Thoracic aorta (tissue), 2 donors: ENCODE data around the gene HCN2. TPM values are rescaled to one million over a fixed set of nuclear protein-coding genes. Genes with fewer than 3 reads are reported as not detected.
A peak's percentile ranks its signal among the peaks of the same experiment; 100 is the strongest.

Source experiments
- ATAC-seq: fragments of 150-250 bp; one replicate; pipeline ENCODE4 v1.8.0; 2017; ENCODE audit warnings: low read depth; ENCODE audit not compliant: insufficient number of reproducible peaks, low FRiP score
- DNase-seq: peaks from one replicate; pipeline ENCODE4 v3.0.0-alpha.2; 2020; ENCODE audit warnings: low spot score
- H3K27ac ChIP-seq, 2 donors: fragments of 200-600 bp; sonication (generic); 1 replicate in 1 of 2; 2 replicates in 1 of 2; pipeline ENCODE4 v1.5.1; 2016; ENCODE audit warnings: mild to moderate bottlenecking in 2 of 2, moderate library complexity in 2 of 2
- H3K27me3 ChIP-seq: fragments of 200-600 bp; sonication (generic); replicated peaks from 2 replicates; pipeline ENCODE4 v1.6.0; 2016; ENCODE audit warnings: mild to moderate bottlenecking; ENCODE audit not compliant: insufficient read depth
- H3K36me3 ChIP-seq: fragments of 200-600 bp; sonication (generic); one replicate; pipeline ENCODE4 v1.5.1; 2016
- H3K4me1 ChIP-seq, 2 donors: fragments of 200-600 bp; sonication (generic); 1 replicate in 1 of 2; 2 replicates in 1 of 2; pipeline versions ENCODE4 v1.5.1 to v1.6.0; 2016; ENCODE audit warnings: low read depth in 2 of 2, mild to moderate bottlenecking in 1 of 2; ENCODE audit not compliant: control insufficient read depth in 1 of 2
- H3K4me3 ChIP-seq: fragments of 200-600 bp; sonication (generic); 2 replicates; pipeline ENCODE4 v1.5.1; 2016; ENCODE audit warnings: mild to moderate bottlenecking
- H3K9me3 ChIP-seq: fragments of 200-600 bp; sonication (generic); 2 replicates; pipeline ENCODE4 v1.5.1; 2016
- total RNA-seq, 2 donors: library from RNA; depleted of rRNA; stranded (reverse); fragments of >200 nt; gene quantifications; one replicate each; pipeline versions ENCODE4 v1.1.0 to v1.2.3, GENCODE V29; 2016
- TF ChIP-seq, protein P1 (sequence below): fragments of 200-600 bp; sonication (generic); IDR thresholded peaks from one replicate; pipeline ENCODE4 v1.5.1; 2019; ENCODE audit warnings: antibody characterized with exemption

The HCN2 gene
- total RNA-seq = not detected

GRCh38 chr19:589693-590395 lies at the start of gene HCN2:
Gene HCN2, plus strand, starts transcription at chr19:589881. Its CDS starts 65 bp downstream, at chr19:589946.
- peaks cover 20% of the 10 kb centered on the region for H3K27me3 ChIP-seq
- H3K4me3 ChIP-seq = peak within 1 kb of the TSS; percentile 38

DNA sequence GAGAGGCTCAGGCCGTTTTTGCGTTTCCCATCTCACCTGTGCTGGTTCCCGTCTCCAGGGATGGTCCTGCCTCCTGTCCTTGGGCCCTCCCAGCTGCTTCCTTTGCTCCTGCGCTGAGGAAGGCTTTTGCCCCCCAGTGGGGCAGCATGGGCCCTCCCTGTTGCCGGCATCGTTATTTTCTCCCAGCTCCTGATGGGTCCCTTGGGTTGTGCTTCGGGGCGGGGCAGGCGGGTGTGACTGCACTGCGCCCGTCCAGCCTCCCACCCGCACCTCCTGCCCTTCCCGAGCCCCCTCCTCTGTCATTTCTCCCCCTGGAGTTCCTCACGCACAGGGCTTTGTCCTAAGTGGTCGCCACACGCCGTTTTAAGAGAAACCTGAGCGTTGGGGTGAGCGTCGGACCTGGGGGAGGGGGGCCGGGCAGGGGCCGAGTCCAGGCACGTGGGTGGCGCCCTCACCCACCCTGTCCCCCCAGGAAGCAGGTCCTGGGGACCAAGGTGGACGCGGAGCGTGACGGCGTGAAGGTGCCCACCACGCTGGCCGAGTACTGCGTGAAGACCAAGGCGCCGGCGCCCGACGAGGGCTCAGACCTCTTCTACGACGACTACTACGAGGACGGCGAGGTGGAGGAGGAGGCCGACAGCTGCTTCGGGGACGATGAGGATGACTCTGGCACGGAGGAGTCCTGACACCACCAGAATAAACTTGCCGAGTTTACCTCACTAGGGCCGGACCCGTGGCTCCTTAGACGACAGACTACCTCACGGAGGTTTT lies 48.6 kb upstream of the HCN2 start:
- TF ChIP-seq, protein P1, sequence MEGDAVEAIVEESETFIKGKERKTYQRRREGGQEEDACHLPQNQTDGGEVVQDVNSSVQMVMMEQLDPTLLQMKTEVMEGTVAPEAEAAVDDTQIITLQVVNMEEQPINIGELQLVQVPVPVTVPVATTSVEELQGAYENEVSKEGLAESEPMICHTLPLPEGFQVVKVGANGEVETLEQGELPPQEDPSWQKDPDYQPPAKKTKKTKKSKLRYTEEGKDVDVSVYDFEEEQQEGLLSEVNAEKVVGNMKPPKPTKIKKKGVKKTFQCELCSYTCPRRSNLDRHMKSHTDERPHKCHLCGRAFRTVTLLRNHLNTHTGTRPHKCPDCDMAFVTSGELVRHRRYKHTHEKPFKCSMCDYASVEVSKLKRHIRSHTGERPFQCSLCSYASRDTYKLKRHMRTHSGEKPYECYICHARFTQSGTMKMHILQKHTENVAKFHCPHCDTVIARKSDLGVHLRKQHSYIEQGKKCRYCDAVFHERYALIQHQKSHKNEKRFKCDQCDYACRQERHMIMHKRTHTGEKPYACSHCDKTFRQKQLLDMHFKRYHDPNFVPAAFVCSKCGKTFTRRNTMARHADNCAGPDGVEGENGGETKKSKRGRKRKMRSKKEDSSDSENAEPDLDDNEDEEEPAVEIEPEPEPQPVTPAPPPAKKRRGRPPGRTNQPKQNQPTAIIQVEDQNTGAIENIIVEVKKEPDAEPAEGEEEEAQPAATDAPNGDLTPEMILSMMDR = no peak
- Histone ChIP-seq H3K9me3 (no peaks in the 10 kb centered on the region), H3K27me3 (no peaks in the 10 kb centered on the region), H3K27ac (no peak overlapping the region), H3K36me3 (peaks cover 50% of the 10 kb centered on the region), H3K4me1 (no peaks in the 10 kb centered on the region), H3K4me3 (no peak overlapping the region)
- DNase-seq (no peak), ATAC-seq (no peak)

More at GRCh38 chr19:589693-590395, at the start of gene HCN2:
- peaks cover 3 to 4% of the 10 kb centered on the region in 2 donors for H3K4me1 ChIP-seq
- H3K36me3 ChIP-seq = no peaks in the 10 kb centered on the region
- H3K9me3 ChIP-seq = no peaks in the 10 kb centered on the region
- H3K27ac ChIP-seq = no peak within 1 kb of the TSS
- ATAC-seq = no peak
- DNase-seq = no peak
- TF ChIP-seq, protein P1 = no peak

- Histone ChIP-seq H3K4me3 (no peak overlapping the region), H3K27me3 (no peaks in the 10 kb centered on the region), H3K9me3 (no peaks in the 10 kb centered on the region), H3K27ac (no peak overlapping the region), H3K36me3 (peaks cover 44% of the 10 kb centered on the region), H3K4me1 (no peaks in the 10 kb centered on the region)
- ATAC-seq (no peak), DNase-seq (no peak)
- TF ChIP-seq, protein P1 = no peak
These were observed 48.0 kb upstream of the HCN2 start for GRCh38 chr19:541699-542098.

DNA sequence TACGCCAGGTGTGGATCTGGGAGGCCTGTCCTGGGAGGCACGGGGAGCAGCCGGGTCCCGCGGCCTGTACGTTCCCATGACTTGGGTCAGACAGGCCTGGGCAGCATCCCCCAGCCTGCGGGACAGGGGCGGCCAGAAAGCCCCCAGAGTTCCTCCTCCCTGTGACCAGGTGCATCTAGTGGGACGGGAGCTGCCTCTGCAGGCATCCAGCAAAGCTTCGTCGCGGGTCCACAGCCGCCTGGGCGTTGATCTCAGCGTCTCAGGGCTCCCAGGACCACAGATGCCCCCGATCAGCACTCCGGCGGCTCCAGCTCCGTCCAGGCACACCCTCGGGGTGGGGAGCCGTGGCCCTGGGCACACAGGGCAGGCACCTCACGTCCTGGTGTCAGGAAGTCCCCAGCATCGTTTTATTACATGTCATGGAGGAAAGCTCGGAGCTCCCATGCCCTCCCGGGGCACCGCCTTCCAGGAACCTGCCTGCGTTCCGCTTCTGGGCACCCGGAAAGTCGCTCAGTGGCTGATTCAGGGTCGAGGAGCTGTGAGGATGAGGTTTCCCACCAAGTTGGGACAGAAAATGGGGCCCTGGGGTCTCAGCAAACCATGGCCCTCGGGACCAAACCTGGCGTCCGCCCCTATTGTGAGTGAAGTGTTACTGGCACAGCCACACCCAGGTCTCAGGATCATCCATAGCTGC lies 47.4 kb upstream of the HCN2 start:
- no peak overlapping the region for H3K27ac ChIP-seq
- no peaks in the 10 kb centered on the region for H3K27me3 ChIP-seq
- peaks cover 39% of the 10 kb centered on the region for H3K36me3 ChIP-seq
- no peak overlapping the region for H3K4me3 ChIP-seq
- TF ChIP-seq, protein P1 = no peak
- no peak for ATAC-seq
- no peaks in the 10 kb centered on the region for H3K9me3 ChIP-seq
- H3K4me1 ChIP-seq = no peaks in the 10 kb centered on the region
- no peak for DNase-seq
